H9 (cell line): ENCODE data around the gene MPZL3. TPM values are rescaled to one million over a fixed set of nuclear protein-coding genes. Genes with fewer than 3 reads are reported as not detected.

Experiments
- DNase-seq: peaks from one replicate; pipeline ENCODE4 v3.0.0-alpha.2; 2017
- H2AFZ ChIP-seq: one replicate; pipeline ENCODE4 v1.6.1; 2013; ENCODE audit warnings: mild to moderate bottlenecking, low read length, control low read depth, moderate library complexity
- H2AK5ac ChIP-seq: 2 replicates; pipeline ENCODE4 v1.6.1; 2013; ENCODE audit warnings: low read length, control low read depth, mixed read lengths; ENCODE audit not compliant: insufficient read length
- H2BK120ac ChIP-seq: one replicate; pipeline ENCODE4 v1.6.1; 2013; ENCODE audit warnings: low read depth, mild to moderate bottlenecking, low read length, control low read depth, inconsistent platforms; ENCODE audit not compliant: poor library complexity, severe bottlenecking
- H2BK12ac ChIP-seq: 2 replicates; pipeline ENCODE4 v1.6.1; 2013; ENCODE audit warnings: low read length, control low read depth, mixed read lengths, low read depth; ENCODE audit not compliant: insufficient read length
- H2BK15ac ChIP-seq: 2 replicates; pipeline ENCODE4 v1.6.1; 2013; ENCODE audit warnings: low read depth, low read length, control low read depth
- H2BK20ac ChIP-seq: one replicate; pipeline ENCODE4 v1.6.1; 2013; ENCODE audit warnings: low read depth, mild to moderate bottlenecking, low read length, control low read depth, inconsistent platforms; ENCODE audit not compliant: poor library complexity, severe bottlenecking
- H2BK5ac ChIP-seq: 2 replicates; pipeline ENCODE4 v1.6.1; 2013; ENCODE audit warnings: low read length, control low read depth, mixed read lengths; ENCODE audit not compliant: insufficient read length
- H3K14ac ChIP-seq: 2 replicates; pipeline ENCODE4 v1.6.1; 2013; ENCODE audit warnings: low read length, control low read depth; ENCODE audit not compliant: insufficient read depth
- H3K18ac ChIP-seq: 2 replicates; pipeline ENCODE4 v1.6.1; 2013; ENCODE audit warnings: low read depth, mild to moderate bottlenecking, mixed read lengths, low read length, control low read depth; ENCODE audit not compliant: insufficient read length
- H3K23ac ChIP-seq: 2 replicates; pipeline ENCODE4 v1.6.1; 2013; ENCODE audit warnings: low read length, control low read depth, mixed read lengths, low read depth; ENCODE audit not compliant: insufficient read length
- H3K23me2 ChIP-seq: 2 replicates; pipeline ENCODE4 v1.6.1; 2013; ENCODE audit warnings: low read depth, mild to moderate bottlenecking, mixed read lengths, low read length, control low read depth; ENCODE audit not compliant: insufficient read length, poor library complexity, severe bottlenecking
- H3K27ac ChIP-seq: 2 replicates; pipeline ENCODE4 v1.5.1; 2013; ENCODE audit warnings: low read length, control low read depth, mixed read lengths, low read depth; ENCODE audit not compliant: insufficient read length
- H3K27me3 ChIP-seq: 2 replicates; pipeline ENCODE4 v1.6.1; 2013; ENCODE audit warnings: low read length, control low read depth, inconsistent platforms; ENCODE audit not compliant: insufficient read depth
- H3K4ac ChIP-seq: 2 replicates; pipeline ENCODE4 v1.6.1; 2013; ENCODE audit warnings: low read depth, mild to moderate bottlenecking, control low read depth, inconsistent platforms, low read length, moderate library complexity
- H3K4me1 ChIP-seq: 2 replicates; pipeline ENCODE4 v1.6.1; 2013; ENCODE audit warnings: low read length, control low read depth, inconsistent platforms; ENCODE audit not compliant: insufficient read depth
- H3K4me2 ChIP-seq: 2 replicates; pipeline ENCODE4 v1.6.1; 2013; ENCODE audit warnings: low read length, control low read depth, mixed read lengths; ENCODE audit not compliant: insufficient read length, insufficient read depth
- H3K56ac ChIP-seq: 2 replicates; pipeline ENCODE4 v1.6.1; 2013; ENCODE audit warnings: low read depth, mild to moderate bottlenecking, mixed read lengths, low read length, control low read depth; ENCODE audit not compliant: insufficient read length
- H3K79me1 ChIP-seq: 2 replicates; pipeline ENCODE4 v1.6.1; 2013; ENCODE audit warnings: low read depth, mild to moderate bottlenecking, moderate library complexity, low read length, control low read depth, inconsistent platforms; ENCODE audit not compliant: insufficient read depth, poor library complexity, severe bottlenecking
- H3K79me2 ChIP-seq: 2 replicates; pipeline ENCODE4 v1.6.1; 2013; ENCODE audit warnings: low read length, control low read depth, inconsistent platforms; ENCODE audit not compliant: insufficient read depth
- H3K9ac ChIP-seq: 2 replicates; pipeline ENCODE4 v1.6.1; 2013; ENCODE audit warnings: low read length, control low read depth, mixed read lengths; ENCODE audit not compliant: insufficient read length; ENCODE audit errors: extremely low read depth
- H3K9me3 ChIP-seq: one replicate; pipeline ENCODE4 v1.6.1; 2013; ENCODE audit warnings: low read depth, low read length, inconsistent platforms; ENCODE audit not compliant: control insufficient read depth
- H3T11ph ChIP-seq: one replicate; pipeline ENCODE4 v1.6.1; 2013; ENCODE audit warnings: mild to moderate bottlenecking, low read length, control low read depth, inconsistent platforms
- H4K20me1 ChIP-seq: one replicate; pipeline ENCODE4 v1.6.1; 2013; ENCODE audit not compliant: control insufficient read depth, insufficient read length, insufficient read depth
- H4K5ac ChIP-seq: 2 replicates; pipeline ENCODE4 v1.6.1; 2013; ENCODE audit warnings: low read depth, mild to moderate bottlenecking, mixed read lengths, low read length, control low read depth; ENCODE audit not compliant: insufficient read length
- H4K8ac ChIP-seq: replicated peaks from 2 replicates; pipeline ENCODE4 v1.6.1; 2013; ENCODE audit warnings: low read length, control low read depth, mixed read lengths, low read depth; ENCODE audit not compliant: insufficient read length
- H4K91ac ChIP-seq: 2 replicates; pipeline ENCODE4 v1.6.1; 2013; ENCODE audit warnings: low read depth, mild to moderate bottlenecking, moderate library complexity, mixed read lengths, low read length, control low read depth; ENCODE audit not compliant: insufficient read length
- H3K27ac Mint-ChIP-seq, 3 experiments: 2 replicates in 2 of 3; 3 replicates in 1 of 3; pipeline ENCODE4 v1.8.0; 2020 to 2021; ENCODE audit warnings: mixed read lengths in 3 of 3, mild to moderate bottlenecking in 1 of 3, moderate library complexity in 1 of 3
- H3K27me3 Mint-ChIP-seq: 2 replicates; pipeline ENCODE4 v1.8.0; 2021; ENCODE audit warnings: low read depth, mild to moderate bottlenecking, moderate library complexity, mixed read lengths
- H3K36me3 Mint-ChIP-seq, 3 experiments: 2 replicates in 2 of 3; 3 replicates in 1 of 3; pipeline ENCODE4 v1.8.0; 2020 to 2021; ENCODE audit warnings: low read depth in 3 of 3, mixed read lengths in 3 of 3; ENCODE audit not compliant: insufficient read depth in 1 of 3
- H3K4me1 Mint-ChIP-seq, 2 experiments: 2 replicates each; pipeline ENCODE4 v1.8.0; 2020; ENCODE audit warnings: mixed read lengths in 2 of 2
- H3K4me3 Mint-ChIP-seq, 2 experiments: 2 replicates in 1 of 2; 3 replicates in 1 of 2; pipeline ENCODE4 v1.8.0; 2020 to 2021; ENCODE audit warnings: mild to moderate bottlenecking in 2 of 2, mixed read lengths in 2 of 2, moderate library complexity in 1 of 2
- H3K9me3 Mint-ChIP-seq, 2 experiments: 2 replicates in 1 of 2; 3 replicates in 1 of 2; pipeline ENCODE4 v1.8.0; 2020; ENCODE audit warnings: mild to moderate bottlenecking in 2 of 2, mixed read lengths in 2 of 2, moderate library complexity in 1 of 2
- CTCF ChIP-seq: fragments of 200-600 bp; sonication (generic); conservative IDR thresholded peaks from 3 replicates; pipeline ENCODE4 v1.8.0; 2021; ENCODE audit warnings: antibody characterized with exemption, mild to moderate bottlenecking
- WGBS: extraction: QIAGEN DNeasy Blood & Tissue Kit; methylation state at CpG from one replicate; pipeline ENCODE4 v1.1.7; 2013; ENCODE audit warnings: missing lambda C conversion rate, low lambda C conversion rate, mixed read lengths; ENCODE audit not compliant: insufficient read length; ENCODE audit errors: extremely low coverage; 5-methylcytosine and 5-hydroxymethylcytosine counted together
- total RNA-seq: library from RNA; stranded (reverse); gene quantifications from 2 replicates; pipeline ENCODE4 v1.2.1, GENCODE V29; 2021

The MPZL3 gene
- total RNA-seq, 1 experiment from 2014 or later: 2.6 TPM

GRCh38 chr11:118281284-118281683, 29.1 kb upstream of the MPZL3 start:
- Mint-ChIP-seq H3K4me1 (peaks cover 0 to 2% of the 10 kb centered on the region in 2 experiments; a peak in 2 of 4 replicates), H3K4me3 (no peak overlapping the region)
- no peak overlapping the region for H2AFZ ChIP-seq

More at GRCh38 chr11:118281284-118281683, 29.1 kb upstream of the MPZL3 start:
- H3K27me3 ChIP-seq: no peaks in the 10 kb centered on the region
- H2BK120ac ChIP-seq: no peak overlapping the region
- H2BK15ac ChIP-seq: no peak overlapping the region
- no peak overlapping the region for H2AK5ac ChIP-seq
- no peaks in the 10 kb centered on the region for H3K79me1 ChIP-seq
- H3K23ac ChIP-seq: no peak overlapping the region
- no peaks in the 10 kb centered on the region for H3K23me2 ChIP-seq
- H3K56ac ChIP-seq: no peak overlapping the region
- DNase-seq: no peak
- H3K9me3 ChIP-seq: no peaks in the 10 kb centered on the region
- no peak overlapping the region for H2BK20ac ChIP-seq
- no peak overlapping the region for H3T11ph ChIP-seq
- H3K27ac ChIP-seq: no peak overlapping the region
- no peaks in the 10 kb centered on the region for H3K4me1 ChIP-seq
- no peaks in the 10 kb centered on the region for H3K36me3 Mint-ChIP-seq
- H3K14ac ChIP-seq: no peak overlapping the region
- H4K5ac ChIP-seq: no peak overlapping the region
- H3K9ac ChIP-seq: no peak overlapping the region
- H4K8ac ChIP-seq: no peak overlapping the region
- H2BK12ac ChIP-seq: no peak overlapping the region
- no peak overlapping the region for H3K4me2 ChIP-seq
- H3K27me3 Mint-ChIP-seq: peaks cover 20% of the 10 kb centered on the region
- no peak overlapping the region for H2BK5ac ChIP-seq
- no peaks in the 10 kb centered on the region for H3K79me2 ChIP-seq
- H4K20me1 ChIP-seq: no peaks in the 10 kb centered on the region
- no peak overlapping the region for H3K27ac Mint-ChIP-seq
- H4K91ac ChIP-seq: no peak overlapping the region
- no peak overlapping the region for H3K4ac ChIP-seq
- no peak for TF ChIP-seq CTCF
- no peaks in the 10 kb centered on the region for H3K9me3 Mint-ChIP-seq
- no CpG with 5 or more reads among the region's 1 CpG for WGBS
- no peak overlapping the region for H3K18ac ChIP-seq
